Sigmoid colon (tissue), 4 donors: ENCODE results near the gene PDE4D.

Experiments
- EP300 ChIP-seq, 4 donors: sonication (generic); formaldehyde crosslinking; IDR thresholded peaks; one replicate each; pipeline ENCODE4 v1.6.1; 2017; ENCODE audit warnings: antibody characterized with exemption in 4 of 4
- POLR2A ChIP-seq, 2 donors: fragments of 450-650 bp; IDR thresholded peaks; one replicate each; pipeline ENCODE4 v1.6.1; 2016; ENCODE audit warnings: antibody characterized with exemption in 2 of 2, mild to moderate bottlenecking in 2 of 2, moderate library complexity in 2 of 2
- POLR2AphosphoS5 ChIP-seq, 4 donors: sonication (generic); formaldehyde crosslinking; IDR thresholded peaks; one replicate each; pipeline ENCODE4 v1.6.1; 2017; ENCODE audit warnings: antibody characterized with exemption in 4 of 4
- TF ChIP-seq, protein P1 (sequence below), 4 experiments: fragments of 450-650 bp in 3 of 4; fragments of 200-600 bp in 1 of 4; IDR thresholded peaks; one replicate each; pipeline ENCODE4 v1.5.1; 2016 to 2019; ENCODE audit warnings: antibody characterized with exemption in 4 of 4, mild to moderate bottlenecking in 3 of 4, moderate library complexity in 2 of 4

- TF ChIP-seq POLR2A (IDR thresholded peaks at IDR 0.05) (no peak), EP300 (IDR thresholded peaks at IDR 0.05) (no peak), POLR2AphosphoS5 (IDR thresholded peaks at IDR 0.05) (no peak)
- TF ChIP-seq, protein P1, sequence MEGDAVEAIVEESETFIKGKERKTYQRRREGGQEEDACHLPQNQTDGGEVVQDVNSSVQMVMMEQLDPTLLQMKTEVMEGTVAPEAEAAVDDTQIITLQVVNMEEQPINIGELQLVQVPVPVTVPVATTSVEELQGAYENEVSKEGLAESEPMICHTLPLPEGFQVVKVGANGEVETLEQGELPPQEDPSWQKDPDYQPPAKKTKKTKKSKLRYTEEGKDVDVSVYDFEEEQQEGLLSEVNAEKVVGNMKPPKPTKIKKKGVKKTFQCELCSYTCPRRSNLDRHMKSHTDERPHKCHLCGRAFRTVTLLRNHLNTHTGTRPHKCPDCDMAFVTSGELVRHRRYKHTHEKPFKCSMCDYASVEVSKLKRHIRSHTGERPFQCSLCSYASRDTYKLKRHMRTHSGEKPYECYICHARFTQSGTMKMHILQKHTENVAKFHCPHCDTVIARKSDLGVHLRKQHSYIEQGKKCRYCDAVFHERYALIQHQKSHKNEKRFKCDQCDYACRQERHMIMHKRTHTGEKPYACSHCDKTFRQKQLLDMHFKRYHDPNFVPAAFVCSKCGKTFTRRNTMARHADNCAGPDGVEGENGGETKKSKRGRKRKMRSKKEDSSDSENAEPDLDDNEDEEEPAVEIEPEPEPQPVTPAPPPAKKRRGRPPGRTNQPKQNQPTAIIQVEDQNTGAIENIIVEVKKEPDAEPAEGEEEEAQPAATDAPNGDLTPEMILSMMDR (IDR thresholded peaks at IDR 0.05) = no peak
These were observed 715.5 kb downstream of the PDE4D start for GRCh38 chr5:59178071-59178470.
